NCI-H1417 (cell line): ENCODE measurements around the gene AEBP2.
"Not testable (repeated sequence)": the region's sequence is repeated elsewhere in the genome, so short reads cannot be mapped to it uniquely, and the experiment has no call there.

Source experiments
- DNase-seq, 3 experiments: peaks; one replicate each; lab custom pipeline; 2025; lab: John Stamatoyannopoulos, UW

Gene AEBP2

GRCh38 chr12:19421503-19422282 is 17.6 kb upstream of the AEBP2 start:
- DNase-seq = no peak

GRCh38 chr12:19423166-19423930 is 15.9 kb upstream of the AEBP2 start:
- DNase-seq = no peak

- DNase-seq = no peak
These were observed 11.0 kb upstream of the AEBP2 start for GRCh38 chr12:19428246-19428645.

GRCh38 chr12:19429491-19429890 is 9.8 kb upstream of the AEBP2 start:
- DNase-seq = not testable (repeated sequence)

- no peak for DNase-seq
These were observed 8.3 kb upstream of the AEBP2 start for GRCh38 chr12:19430988-19431387.

DNA sequence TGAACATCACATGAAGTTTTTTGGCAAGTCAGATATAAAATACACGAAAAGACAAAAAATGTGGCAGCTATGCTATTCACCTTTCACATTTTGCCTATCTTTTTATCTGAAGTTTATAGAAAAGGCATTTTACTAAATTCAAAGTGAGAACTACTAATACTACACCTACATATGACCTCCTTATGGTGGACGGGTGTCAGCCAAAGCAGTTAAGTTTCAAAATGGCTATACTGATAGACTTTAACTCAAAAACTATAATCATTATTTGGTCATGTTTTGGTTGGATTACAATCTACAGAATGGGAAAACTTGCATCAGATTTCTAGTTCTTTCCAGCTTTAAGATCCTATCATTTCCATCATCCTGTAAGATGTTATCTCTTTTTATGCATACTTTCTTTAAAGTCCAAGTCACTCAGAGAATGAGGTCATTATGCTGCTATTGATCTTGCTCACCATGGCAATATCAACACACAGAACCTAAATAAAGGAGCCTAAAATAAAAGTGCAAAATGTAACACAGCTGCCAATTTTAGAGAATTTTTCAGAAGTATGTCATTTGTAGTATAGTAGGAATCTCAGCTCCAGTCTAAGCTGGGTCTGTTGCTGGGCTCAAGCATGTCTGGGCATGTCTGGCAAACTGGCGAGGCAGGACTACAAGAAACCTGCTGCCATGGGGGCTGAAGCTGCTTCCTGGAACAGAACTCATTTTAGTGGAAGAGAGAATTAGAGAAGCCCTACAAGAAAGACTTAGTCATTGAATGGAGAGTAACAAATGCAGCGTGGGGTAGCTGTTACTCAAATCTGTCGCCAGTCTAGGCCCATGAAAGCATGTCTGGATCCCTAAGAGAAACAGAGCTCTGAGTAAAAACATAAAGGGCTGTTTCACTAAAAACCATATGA is 7.6 kb upstream of the AEBP2 start:
- peak in 2 of 3 experiments; percentile 42 to 65 for DNase-seq

DNA sequence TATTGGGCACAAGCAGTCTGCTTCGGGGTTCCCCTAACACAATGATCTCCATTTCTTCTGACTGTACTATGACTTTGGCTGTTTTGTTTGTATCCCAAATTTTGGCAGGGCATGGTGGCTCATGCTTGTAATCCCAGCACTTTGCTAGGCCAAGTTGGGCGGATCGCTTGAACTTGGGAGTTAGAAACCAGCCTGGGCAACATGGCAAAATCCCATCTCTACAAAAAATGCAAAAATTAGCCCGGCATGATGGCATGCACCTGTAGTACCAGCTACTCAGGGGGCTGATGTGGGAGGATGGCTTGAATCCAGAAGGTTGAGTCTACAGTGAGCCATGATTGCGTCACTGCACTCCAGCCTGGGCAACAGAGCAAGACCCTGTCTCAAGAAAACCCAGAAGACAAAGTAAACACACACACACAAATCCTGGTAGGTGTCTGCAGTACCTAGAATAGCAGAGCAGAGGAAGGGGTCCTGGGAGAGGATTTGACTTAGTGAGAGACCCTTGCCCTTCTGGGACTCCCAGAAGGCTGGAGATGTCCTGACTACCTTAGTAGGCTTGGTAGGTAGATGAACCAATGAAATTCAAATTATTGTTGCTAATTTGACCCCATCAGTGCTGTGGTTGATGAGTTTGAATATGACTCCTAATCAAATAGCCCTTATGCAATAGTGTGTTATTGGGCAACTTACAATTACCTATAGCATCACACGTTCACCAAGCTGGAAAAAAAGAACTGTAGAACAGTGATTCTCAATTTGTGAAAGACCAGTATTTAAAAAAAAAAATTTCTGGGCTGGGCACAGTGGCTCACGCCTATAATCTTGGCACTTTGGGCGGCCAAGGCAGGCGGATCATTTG is 6.8 kb upstream of the AEBP2 start:
- DNase-seq = no peak

- DNase-seq = no peak
These were observed 4.8 kb upstream of the AEBP2 start for GRCh38 chr12:19434538-19434937.

- DNase-seq = no peak
These were observed 3.3 kb upstream of the AEBP2 start for GRCh38 chr12:19435831-19436497.

DNA sequence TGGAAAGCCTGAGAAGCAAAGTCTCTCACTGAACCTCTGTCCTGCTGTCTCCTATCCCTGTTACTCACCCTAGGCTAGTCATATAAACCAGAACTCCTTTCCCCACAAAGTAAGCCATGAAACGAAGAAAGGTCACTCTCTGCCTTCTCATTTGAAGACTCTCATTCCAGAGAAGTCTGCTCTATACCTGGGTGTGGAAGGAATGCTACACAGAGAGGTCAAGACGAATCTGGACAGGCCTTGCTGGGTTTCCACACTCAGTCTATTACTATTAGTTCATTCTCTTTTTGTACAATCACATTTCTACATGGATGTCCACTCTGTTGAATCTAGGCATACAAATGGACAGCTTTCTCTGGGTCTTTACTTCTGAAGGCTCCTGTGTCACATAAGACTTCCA is 2.4 kb upstream of the AEBP2 start:
- no peak for DNase-seq

- no peak for DNase-seq
These were observed 1.3 kb upstream of the AEBP2 start for GRCh38 chr12:19437996-19438395.

GRCh38 chr12:19440019-19440858 is 947 bp downstream of the AEBP2 start:
- peak; percentile 4 to 82 (median 82) for DNase-seq

- no peak for DNase-seq
These were observed 1.6 kb downstream of the AEBP2 start for GRCh38 chr12:19440916-19441315.

DNA sequence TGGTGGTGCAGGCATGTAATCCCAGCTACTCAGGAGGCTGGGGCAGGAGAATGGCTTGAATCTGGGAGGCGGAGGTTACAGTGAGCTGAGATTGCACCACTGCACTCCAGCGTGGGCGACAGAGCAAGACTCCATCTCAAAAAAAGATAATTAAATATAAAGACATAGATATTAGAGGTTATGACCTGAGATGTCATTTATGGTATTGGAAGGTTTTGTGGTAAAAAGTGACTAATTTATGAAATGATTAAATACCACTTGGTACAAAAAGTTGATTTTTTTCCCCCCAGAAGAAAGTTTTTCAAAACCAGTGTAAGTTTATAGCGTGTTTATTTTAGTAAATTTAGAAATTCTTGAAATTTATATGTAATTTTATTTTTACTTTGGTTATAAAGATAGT is 4.3 kb downstream of the AEBP2 start:
- no peak for DNase-seq

- no peak for DNase-seq
These were observed 4.8 kb downstream of the AEBP2 start for GRCh38 chr12:19444097-19444496.

- no peak for DNase-seq
These were observed 8.1 kb downstream of the AEBP2 start for GRCh38 chr12:19447386-19447785.

- DNase-seq = no peak
These were observed 10.5 kb downstream of the AEBP2 start for GRCh38 chr12:19449814-19450213.

DNA sequence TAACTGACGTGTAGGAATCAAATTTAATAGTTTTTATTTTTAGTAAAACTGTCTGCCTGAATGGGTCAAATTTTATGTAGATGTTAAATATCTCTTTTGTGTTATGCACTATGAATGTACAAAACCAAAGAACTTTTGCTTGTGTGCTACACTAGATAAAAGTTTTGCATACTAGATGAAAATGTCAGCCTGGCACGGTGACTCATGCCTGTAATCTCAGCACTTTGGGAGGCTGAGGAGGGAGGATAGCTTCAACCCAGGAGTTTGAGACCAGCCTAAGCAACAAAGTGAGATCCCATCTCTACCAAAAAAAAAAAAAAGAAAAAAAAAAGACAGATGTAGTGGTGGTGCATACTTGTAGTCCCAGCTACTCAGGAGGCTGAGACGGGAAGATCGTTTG is 11.1 kb downstream of the AEBP2 start:
- no peak for DNase-seq

GRCh38 chr12:19451196-19451595 is 11.9 kb downstream of the AEBP2 start:
- no peak for DNase-seq

DNA sequence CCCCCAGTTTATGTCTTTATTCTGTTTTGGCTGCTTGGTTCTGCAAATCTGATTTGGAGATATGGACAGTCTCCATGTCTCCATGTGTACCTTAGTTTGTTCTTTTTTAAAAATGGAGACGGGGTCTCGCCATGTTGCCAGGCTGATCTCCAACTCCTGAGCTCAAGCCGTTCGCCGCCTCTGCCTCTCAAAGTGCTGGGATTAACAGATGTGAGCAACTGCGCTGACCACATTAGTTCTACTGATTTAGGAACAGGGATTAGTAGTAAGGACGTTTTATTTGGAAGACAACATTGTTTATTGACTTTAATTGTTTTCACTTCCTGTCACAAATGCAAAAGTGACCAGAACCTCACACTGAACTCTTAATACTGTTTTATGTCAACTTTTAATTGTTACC is 14.7 kb downstream of the AEBP2 start:
- no peak for DNase-seq
